ENCODE measurements around the gene USP11.

GRCh38 chrX:47209508-47210238, 23.1 kb upstream of the USP11 start:
- TF ChIP-seq, protein P1, sequence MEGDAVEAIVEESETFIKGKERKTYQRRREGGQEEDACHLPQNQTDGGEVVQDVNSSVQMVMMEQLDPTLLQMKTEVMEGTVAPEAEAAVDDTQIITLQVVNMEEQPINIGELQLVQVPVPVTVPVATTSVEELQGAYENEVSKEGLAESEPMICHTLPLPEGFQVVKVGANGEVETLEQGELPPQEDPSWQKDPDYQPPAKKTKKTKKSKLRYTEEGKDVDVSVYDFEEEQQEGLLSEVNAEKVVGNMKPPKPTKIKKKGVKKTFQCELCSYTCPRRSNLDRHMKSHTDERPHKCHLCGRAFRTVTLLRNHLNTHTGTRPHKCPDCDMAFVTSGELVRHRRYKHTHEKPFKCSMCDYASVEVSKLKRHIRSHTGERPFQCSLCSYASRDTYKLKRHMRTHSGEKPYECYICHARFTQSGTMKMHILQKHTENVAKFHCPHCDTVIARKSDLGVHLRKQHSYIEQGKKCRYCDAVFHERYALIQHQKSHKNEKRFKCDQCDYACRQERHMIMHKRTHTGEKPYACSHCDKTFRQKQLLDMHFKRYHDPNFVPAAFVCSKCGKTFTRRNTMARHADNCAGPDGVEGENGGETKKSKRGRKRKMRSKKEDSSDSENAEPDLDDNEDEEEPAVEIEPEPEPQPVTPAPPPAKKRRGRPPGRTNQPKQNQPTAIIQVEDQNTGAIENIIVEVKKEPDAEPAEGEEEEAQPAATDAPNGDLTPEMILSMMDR (IDR thresholded peaks at IDR 0.05) = no peak
- TF ChIP-seq POLR2AphosphoS5 (IDR thresholded peaks at IDR 0.05) = no peak

Measured in sigmoid colon (tissue), 4 donors.